CD4-positive, alpha-beta T cell treated with Interleukin-21 for 1 hour (primary cell): ENCODE measurements around the gene NOP16.

ENCODE experiments used
- DNase-seq: peaks from one replicate; pipeline ENCODE4 v3.0.0-alpha.2; 2020

Gene NOP16

DNA sequence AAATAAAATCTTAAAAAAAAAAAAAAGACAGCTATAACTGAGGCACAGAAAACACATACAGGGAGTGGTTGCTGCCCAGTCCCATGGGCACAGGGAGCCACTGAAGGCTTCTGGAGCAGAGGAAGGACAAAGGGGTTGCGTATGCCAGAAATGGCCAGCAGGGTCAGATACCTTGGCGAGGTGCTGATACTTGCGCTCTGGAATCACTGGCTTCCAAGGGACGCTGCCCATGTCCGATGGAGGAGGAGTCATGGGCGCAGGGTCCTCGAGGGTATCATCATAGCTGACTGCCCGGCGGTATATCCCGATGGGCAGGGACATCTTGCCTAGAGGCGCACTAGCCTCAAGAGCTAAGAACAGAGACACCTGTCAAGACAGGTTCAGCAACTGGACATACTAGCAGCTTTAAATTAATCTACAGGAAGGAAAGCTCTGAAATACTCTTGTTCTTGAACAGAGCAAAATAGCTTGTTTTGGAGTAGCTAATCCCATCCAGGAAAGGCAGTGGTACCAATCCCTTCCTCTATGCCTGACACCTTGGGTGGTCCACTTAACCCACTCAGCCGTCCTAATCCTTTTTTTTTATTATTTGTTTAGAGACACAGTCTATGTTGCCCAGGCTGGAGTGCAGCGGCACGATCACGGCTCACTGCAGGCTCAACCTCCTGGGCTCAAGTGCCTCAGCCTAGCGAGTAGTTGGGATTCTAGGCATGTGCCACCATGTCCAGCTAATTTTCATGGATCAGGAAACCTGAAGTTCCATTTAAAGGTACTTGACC is 32.8 kb downstream of the NOP16 start:
- no peak for DNase-seq

DNA sequence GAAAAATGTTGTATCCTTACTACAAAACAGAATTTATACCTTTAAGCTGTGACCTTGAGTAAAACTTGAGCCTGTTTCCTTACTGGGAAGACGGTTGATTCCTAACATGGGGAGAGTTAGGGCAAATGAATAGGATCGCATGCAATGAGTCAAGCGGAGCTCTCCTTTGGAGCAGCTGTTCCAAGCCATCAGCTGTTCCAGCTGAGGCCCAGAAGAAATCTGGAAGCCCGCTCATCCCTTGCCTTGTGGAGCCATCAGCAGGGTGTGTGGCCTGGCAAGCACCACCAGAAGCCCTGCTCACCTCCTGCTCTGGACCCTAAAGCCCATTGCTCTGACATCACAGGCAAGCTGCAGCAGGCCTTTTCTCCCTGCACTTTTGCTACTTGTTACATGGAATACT is 34.9 kb downstream of the NOP16 start:
- DNase-seq, result no peak

DNA sequence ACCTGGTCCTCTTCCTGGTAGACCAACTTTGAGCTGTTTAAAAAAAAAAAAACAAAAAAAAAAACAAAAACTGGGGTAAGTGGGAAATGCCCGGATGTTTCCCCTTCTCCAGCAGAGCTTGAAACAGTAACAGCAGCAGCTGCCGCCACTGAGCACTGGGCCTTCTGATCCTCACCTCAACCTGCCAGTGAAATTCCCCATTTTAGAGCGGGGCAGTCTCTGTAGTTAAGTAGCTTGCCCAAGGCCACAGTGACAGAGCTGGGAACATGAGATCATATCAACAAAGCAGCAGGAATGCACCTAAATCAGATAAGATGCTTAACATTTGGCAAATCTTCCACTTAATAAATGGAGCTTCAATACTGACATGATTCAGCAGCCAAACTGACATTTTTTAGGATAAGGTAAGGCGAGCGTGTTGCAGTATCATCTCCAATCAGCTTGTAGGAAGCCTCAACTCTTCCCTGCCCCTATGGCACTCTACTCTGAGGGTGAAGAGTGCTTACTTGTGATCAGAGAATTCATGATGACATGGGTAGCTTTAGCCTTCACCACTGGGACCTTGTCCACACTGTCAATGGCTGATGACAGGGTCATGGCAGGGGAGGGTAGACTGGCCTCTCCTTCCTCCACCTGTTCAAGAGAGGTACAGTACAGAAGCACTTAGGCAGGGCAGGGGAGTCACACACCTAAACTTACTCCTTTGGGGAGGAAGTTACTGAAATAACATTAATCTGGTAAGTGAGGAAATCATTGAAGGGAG is 36.1 kb downstream of the NOP16 start:
- DNase-seq, result no peak

DNA sequence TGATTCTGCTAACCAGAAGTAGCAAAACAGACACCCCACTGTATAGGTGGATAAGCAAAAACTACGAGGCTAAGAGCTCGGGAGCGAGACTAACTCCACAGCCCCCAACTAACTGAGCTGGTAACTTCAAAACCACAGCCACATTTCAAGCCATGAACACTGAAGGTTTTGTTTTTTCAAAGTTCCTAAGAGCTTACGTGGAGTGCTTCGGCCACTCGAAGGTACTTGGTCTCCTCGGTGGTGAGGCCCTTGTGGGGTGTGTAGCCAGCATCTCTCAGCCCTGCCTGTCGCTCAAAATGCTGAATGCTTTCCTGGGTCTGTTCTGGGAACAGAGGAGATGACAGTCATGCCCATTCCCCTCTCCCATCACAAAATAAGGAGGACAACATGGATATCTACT is 38.0 kb downstream of the NOP16 start:
- DNase-seq, result no peak

DNA sequence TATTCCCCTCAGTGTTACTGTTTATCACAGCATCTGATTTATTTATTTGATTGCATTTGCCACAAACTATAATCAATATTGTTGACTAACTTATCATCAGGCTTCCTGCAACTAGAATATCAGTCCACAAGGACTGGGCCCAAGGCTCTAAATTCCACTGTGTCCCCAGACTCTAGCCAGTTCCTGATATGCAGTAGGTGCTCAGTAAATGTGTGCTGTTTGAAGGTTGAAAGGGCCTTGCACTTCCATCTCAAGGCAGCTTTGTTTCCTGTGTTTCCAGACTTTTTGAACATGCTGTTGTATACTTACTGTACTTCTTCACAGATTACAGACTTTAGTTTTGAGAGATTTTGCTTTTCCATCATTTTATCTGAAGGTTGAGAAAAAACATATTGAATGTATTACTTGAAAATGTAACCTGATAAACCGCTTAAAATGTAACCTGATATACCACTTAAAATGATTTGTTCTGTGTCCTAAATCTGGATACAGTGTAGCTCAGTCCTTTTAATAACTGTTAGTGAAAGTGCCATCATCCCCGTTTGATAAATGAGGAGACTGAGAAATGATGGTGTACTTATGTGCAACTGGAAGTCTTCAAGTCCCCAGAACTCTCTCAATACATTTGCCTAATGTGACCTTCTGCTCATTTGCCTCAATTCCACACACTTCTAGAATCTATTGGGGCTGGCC is 45.5 kb downstream of the NOP16 start:
- DNase-seq, result no peak

DNA sequence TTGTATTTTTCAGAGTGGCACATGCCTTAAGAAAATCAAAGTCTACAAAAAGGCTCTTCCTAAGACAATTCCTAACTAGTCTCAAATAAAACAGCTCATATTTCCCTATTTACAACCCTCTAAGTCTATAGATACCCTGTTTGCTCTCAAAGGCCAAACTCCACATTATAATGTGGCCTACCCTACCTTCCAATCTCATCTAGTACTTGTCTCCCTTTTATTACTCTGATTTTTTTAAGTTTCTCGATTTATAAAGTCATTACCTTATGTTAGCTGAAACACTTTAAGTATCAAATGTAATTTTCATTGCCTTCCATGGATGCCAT is 46.3 kb downstream of the NOP16 start:
- DNase-seq, result no peak

DNA sequence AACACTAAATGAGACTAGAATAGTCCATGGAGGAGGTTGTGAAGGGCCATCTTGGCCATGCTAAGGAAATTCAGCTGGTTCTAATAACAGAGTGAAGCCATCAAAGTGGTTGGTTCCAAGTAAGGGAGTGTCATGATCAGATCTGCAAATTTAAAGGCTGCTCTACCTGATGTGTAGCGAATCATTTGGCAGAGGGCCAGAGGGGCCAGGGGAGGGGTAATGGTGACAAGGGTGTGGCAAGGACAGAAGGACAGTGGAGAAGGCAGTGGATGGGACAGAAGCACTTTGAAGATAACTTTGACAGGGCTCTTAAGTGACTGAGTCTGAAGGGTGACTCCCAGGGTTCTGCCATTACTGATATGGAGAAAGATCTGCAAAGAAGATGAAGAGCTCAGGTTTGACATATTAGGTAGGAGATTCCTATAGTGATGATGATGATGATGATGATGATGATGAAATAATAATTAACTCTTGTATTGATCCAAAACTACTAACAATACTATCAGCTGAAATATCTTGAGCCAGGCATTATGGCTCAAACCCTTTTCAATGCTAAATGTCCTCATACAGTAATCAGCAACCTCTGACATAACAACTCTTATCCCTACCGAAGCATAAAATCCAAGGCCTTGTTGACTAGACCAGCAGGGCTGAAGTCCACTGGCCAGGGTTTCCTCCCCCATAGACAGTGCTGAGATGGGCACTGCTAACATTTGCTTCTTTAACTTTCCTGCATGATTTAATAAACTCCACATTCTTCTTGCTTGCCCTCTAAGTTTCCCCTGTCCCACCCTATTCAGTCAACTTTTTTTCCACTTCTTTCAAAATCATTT is 46.9 kb downstream of the NOP16 start:
- no peak for DNase-seq

DNA sequence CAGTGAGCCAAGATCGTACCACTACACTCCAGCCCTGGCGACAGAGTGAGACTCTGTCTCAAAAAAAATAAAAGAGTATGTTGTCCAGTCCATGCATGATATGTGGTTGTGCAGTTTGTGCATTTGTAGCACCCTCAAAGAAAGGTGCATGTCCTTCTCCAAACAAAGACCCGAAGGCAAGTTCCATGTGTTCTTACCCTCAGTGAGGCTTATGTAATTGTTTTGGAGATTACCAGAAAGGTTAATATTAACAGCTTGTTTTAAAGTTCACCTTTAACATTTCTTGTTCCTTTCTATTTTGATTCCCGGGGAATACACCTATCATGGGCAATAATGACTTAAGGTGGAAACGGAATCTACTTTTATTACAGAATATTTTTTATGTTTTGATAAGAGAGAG is 49.1 kb downstream of the NOP16 start:
- DNase-seq, result no peak

DNA sequence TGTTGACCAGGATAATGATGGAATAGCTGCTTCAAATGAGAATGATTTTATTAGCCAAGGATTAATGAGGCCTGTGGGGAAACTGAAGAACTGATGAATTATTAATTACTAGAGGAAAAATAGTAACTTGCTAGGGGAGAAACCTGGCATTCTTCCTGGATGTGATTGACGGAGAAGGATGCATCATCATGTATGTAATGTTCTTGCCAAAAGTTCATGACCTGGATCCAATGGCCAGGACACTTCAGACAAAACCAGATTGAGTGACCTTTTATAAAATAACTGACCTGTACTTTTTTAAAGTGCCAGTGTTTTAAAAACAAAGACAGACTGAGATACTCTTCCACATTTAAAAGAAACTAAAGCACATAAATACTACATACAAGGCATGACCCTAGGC is 50.5 kb downstream of the NOP16 start:
- no peak for DNase-seq

DNA sequence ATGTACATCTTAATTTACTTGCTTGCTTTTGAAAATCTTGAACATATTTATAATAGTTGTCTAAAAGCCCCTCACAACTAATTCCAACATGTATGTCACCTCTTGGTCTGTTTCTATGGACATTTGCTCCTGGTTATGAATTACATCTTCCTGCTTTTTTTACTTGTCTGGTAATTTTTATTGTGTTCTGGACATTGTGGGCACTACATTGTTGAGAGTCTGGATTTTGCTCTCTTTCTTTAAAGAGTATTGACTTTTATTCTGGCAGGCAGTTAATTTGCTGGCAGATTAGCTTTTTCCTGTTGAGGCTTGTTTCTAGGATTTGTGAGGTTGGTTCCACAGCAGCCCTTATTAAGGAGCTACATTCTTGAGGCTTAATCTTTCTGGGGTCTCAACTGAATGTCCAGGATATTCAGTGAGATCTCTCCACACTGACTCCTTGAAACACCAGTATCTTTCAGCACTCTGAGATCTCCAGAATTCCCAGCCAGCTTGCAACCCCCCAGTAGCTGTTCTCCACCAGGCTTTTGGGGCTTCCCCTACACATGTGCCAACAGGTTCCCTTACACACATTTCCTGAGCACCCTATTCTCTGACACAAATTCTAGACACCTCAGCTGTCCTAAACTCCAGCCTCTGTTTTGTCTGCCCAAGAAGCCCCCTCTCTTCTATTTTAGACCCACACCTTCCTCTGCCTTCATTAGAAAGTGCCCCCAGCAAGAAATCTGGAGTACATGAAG is 54.2 kb downstream of the NOP16 start:
- DNase-seq, result no peak
